Body of pancreas (tissue), 4 donors: ENCODE data around the gene LRFN2. TPM values are rescaled to one million over a fixed set of nuclear protein-coding genes. Genes with fewer than 3 reads are reported as not detected.

Source experiments
- ATAC-seq: fragments of 150-250 bp; one replicate; pipeline ENCODE4 v1.9.1; 2016
- DNase-seq, 4 donors: peaks; one replicate each; pipeline ENCODE4 v3.0.0-alpha.2; 2019
- H3K27ac ChIP-seq, 4 donors: fragments of 200-600 bp; sonication (generic); 1 replicate in 3 of 4; 2 replicates in 1 of 4; pipeline versions ENCODE4 v1.5.1 to v1.6.1; 2016 to 2019; ENCODE audit warnings: mild to moderate bottlenecking in 1 of 4, mixed read lengths in 1 of 4, moderate library complexity in 1 of 4
- H3K27me3 ChIP-seq, 2 donors: fragments of 200-600 bp; sonication (generic); one replicate each; pipeline ENCODE4 v1.6.0; 2016; ENCODE audit warnings: mild to moderate bottlenecking in 1 of 2
- H3K36me3 ChIP-seq, 2 donors: fragments of 200-600 bp; sonication (generic); replicated peaks in 1 of 2; 2 replicates each; pipeline ENCODE4 v1.5.1; 2016; ENCODE audit warnings: low read depth in 2 of 2; ENCODE audit not compliant: insufficient read depth in 1 of 2
- H3K4me1 ChIP-seq: fragments of 200-600 bp; sonication (generic); one replicate; pipeline ENCODE4 v1.6.0; 2016
- H3K4me3 ChIP-seq, 2 donors: fragments of 200-600 bp; sonication (generic); 1 replicate in 1 of 2; 2 replicates in 1 of 2; pipeline ENCODE4 v1.5.1; 2016 to 2019
- H3K9me3 ChIP-seq, 3 donors: fragments of 200-600 bp; sonication (generic); 1 replicate in 2 of 3; 2 replicates in 1 of 3; pipeline ENCODE4 v1.5.1; 2016
- CTCF ChIP-seq, 7 experiments: fragments of 450-650 bp in 4 of 7; fragments of 200-600 bp in 3 of 7; sonication (generic) in 3 of 7; IDR thresholded peaks; one replicate each; pipeline ENCODE4 v1.5.1; 2016 to 2019; ENCODE audit warnings: antibody characterized with exemption in 7 of 7
- POLR2A ChIP-seq, 3 donors: fragments of 450-650 bp; IDR thresholded peaks; one replicate each; pipeline ENCODE4 v1.6.1; 2016; ENCODE audit warnings: antibody characterized with exemption in 3 of 3, mild to moderate bottlenecking in 2 of 3
- WGBS, 2 donors: methylation state at CpG; one replicate each; pipeline ENCODE4 v1.1.5; 2017; 5-methylcytosine and 5-hydroxymethylcytosine counted together
- intact Hi-C: fragments of 100-400 bp; cut with DNase I; formaldehyde crosslinking; loops from one replicate; pipeline ENCODE4 v1.15.1; 2023
- total RNA-seq, 2 donors: library from RNA; depleted of rRNA; stranded (reverse); fragments of >200 nt; gene quantifications; one replicate each; pipeline ENCODE4 v1.1.0, GENCODE V29; 2016

The LRFN2 gene
- total RNA-seq, 2 donors from 2014 or later, result 0.33 TPM; not detected in 1

DNA sequence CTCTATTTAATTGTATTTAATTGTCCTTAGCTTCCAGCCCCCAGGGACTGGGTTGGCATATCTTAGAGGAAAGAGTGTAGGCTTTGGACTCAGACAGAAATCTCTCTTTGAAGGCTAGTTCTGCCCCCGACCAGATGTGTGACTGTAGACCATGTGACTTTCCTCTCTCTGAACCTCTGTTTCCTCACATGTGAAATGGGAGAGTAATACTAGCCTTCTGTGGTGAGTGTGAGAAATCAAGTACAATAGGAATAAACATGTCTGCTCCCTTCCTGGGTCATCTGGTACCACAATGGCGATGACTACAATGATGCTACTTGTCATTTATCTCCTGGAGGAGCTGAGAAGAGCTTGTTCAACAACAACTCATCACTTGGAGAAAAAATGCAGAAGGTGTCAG, 179.9 kb downstream of the LRFN2 start:
- TF ChIP-seq CTCF (IDR thresholded peaks at IDR 0.05) (no peak), POLR2A (IDR thresholded peaks at IDR 0.05) (no peak)
- DNase-seq (no peak), ATAC-seq (no peak)
- H3K27ac ChIP-seq, result no peak overlapping the region
- intact Hi-C loops, result no loop called here
- H3K4me3 ChIP-seq, result no peak overlapping the region
- H3K4me1 ChIP-seq, result no peaks in the 10 kb centered on the region
- H3K36me3 ChIP-seq, result no peaks in the 10 kb centered on the region
- WGBS, 2 donors, result 75 to 88% methylated on average over 2 of the region's 2 CpGs
- no peaks in the 10 kb centered on the region for H3K27me3 ChIP-seq
- no peaks in the 10 kb centered on the region for H3K9me3 ChIP-seq

- intact Hi-C loops, result no loop called here
- H3K9me3 ChIP-seq, result no peaks in the 10 kb centered on the region
- H3K36me3 ChIP-seq, result no peaks in the 10 kb centered on the region
- WGBS, 2 donors, result 93 to 94% methylated on average over 6 to 7 of the region's 7 CpGs
- no peak for TF ChIP-seq POLR2A (IDR thresholded peaks at IDR 0.05)
- no peak for TF ChIP-seq CTCF (IDR thresholded peaks at IDR 0.05)
- no peaks in the 10 kb centered on the region for H3K4me1 ChIP-seq
- no peak overlapping the region for H3K4me3 ChIP-seq
- no peak overlapping the region for H3K27ac ChIP-seq
- no peak for DNase-seq
- no peaks in the 10 kb centered on the region for H3K27me3 ChIP-seq
- ATAC-seq, result no peak
Measured at GRCh38 chr6:40406175-40406574, 181.0 kb downstream of the LRFN2 start.

DNA sequence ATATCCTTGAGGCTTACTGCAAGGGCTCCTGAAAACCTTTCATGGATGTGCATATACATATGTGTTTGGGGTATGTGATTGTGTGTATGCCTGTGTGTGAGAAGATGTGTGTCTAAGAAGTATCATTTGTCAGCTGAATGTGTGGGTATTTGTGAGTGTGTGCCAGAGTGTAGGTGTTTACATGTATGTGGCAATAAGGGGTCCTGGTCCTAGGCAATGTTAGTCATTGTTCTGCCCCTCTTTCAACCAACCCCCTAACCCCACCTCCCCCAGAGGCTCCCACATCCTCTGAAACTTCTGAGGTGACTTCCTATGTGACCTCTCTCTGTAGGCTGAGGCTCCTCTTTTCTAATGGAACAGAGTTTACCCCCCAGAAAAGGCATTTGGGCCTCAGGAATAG, 186.4 kb downstream of the LRFN2 start:
- no peak for TF ChIP-seq POLR2A (IDR thresholded peaks at IDR 0.05)
- no peak for TF ChIP-seq CTCF (IDR thresholded peaks at IDR 0.05)
- no peaks in the 10 kb centered on the region for H3K9me3 ChIP-seq
- DNase-seq (no peak), ATAC-seq (no peak)
- no peaks in the 10 kb centered on the region for H3K27me3 ChIP-seq
- no peak overlapping the region for H3K4me3 ChIP-seq
- H3K4me1 ChIP-seq, result peaks cover 25% of the 10 kb centered on the region
- intact Hi-C loops, result no loop called here
- no peak overlapping the region for H3K27ac ChIP-seq
- H3K36me3 ChIP-seq, result no peaks in the 10 kb centered on the region

GRCh38 chr6:40399888-40400457, 187.2 kb downstream of the LRFN2 start:
- H3K27ac ChIP-seq, result no peak overlapping the region
- TF ChIP-seq POLR2A (IDR thresholded peaks at IDR 0.05) (no peak), CTCF (IDR thresholded peaks at IDR 0.05) (no peak)
- intact Hi-C loops, result no loop called here
- H3K4me1 ChIP-seq, result peaks cover 32% of the 10 kb centered on the region
- peak in 1 of 4 donors; percentile 43 for DNase-seq
- ATAC-seq, result peak; percentile 45
- no peak overlapping the region for H3K4me3 ChIP-seq
- H3K9me3 ChIP-seq, result no peaks in the 10 kb centered on the region
- no peaks in the 10 kb centered on the region for H3K27me3 ChIP-seq
- 28 to 33% methylated on average over 4 of the region's 4 CpGs for WGBS, 2 donors
- H3K36me3 ChIP-seq, result no peaks in the 10 kb centered on the region

DNA sequence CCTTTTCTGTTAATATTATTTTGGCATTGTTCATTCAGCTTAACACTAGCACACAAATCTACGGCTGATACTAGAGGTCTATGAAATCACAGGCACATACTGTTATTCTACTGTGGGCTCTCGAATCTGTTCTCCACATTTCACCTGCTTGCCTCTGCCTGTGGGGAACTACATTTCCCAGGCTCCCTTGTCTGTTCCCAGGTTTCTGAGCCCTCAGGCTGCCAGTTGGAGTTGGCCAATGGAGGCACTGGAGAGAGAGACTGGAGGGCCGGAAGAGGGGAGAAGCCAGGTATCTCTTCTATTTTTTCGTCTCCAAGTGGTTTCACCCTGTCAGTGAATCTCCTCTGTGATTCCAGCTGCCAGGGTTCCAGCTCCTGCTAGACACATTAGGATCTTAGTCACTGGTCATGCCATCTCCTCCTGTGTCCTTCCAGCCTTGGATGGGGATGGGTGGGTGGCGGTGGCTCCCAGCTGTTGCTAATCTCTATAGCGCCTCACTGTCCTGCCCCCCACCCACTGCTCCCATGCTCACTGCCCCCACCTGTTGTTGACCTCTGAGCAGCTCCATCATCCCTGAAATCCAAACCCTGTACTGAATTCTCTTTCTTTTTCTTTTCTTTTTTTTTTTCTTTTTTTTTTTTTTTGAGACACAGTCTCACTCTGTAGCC, 188.2 kb downstream of the LRFN2 start:
- H3K9me3 ChIP-seq, result no peaks in the 10 kb centered on the region
- peaks cover 33% of the 10 kb centered on the region for H3K4me1 ChIP-seq
- 89 to 92% methylated on average over 6 of the region's 6 CpGs for WGBS, 2 donors
- DNase-seq, result no peak
- intact Hi-C loops, result no loop called here
- no peak overlapping the region for H3K27ac ChIP-seq
- no peaks in the 10 kb centered on the region for H3K27me3 ChIP-seq
- no peak overlapping the region for H3K4me3 ChIP-seq
- TF ChIP-seq POLR2A (IDR thresholded peaks at IDR 0.05) (no peak), CTCF (IDR thresholded peaks at IDR 0.05) (no peak)
- no peak for ATAC-seq
- H3K36me3 ChIP-seq, result no peaks in the 10 kb centered on the region
